GM23338 (cell line): ENCODE data around the gene COL2A1.

Source experiments
- EZH2 ChIP-seq: fragments of 200-600 bp; sonication (generic); IDR thresholded peaks from one replicate; pipeline ENCODE4 v1.8.0; 2017; ENCODE audit warnings: antibody characterized with exemption, mild to moderate bottlenecking, low read depth; ENCODE audit not compliant: unreplicated experiment
- EZH2phosphoT487 ChIP-seq: fragments of 200-600 bp; sonication (generic); IDR thresholded peaks from one replicate; pipeline ENCODE4 v1.8.1; 2018; ENCODE audit warnings: antibody characterized with exemption; ENCODE audit not compliant: unreplicated experiment
- JUNB ChIP-seq: IDR thresholded peaks from one replicate; pipeline ENCODE4 v1.6.1; 2016; ENCODE audit warnings: antibody characterized with exemption; ENCODE audit not compliant: unreplicated experiment
- POLR2AphosphoS5 ChIP-seq: IDR thresholded peaks from 2 replicates; pipeline ENCODE4 v1.6.1; 2016; ENCODE audit warnings: antibody characterized with exemption, low read depth
- ZNF114 ChIP-seq: fragments of 250-450 bp; sonication (Bioruptor Pico); IDR thresholded peaks from 2 replicates; pipeline ENCODE4 v1.5.0; 2020; ENCODE audit warnings: mild to moderate bottlenecking, moderate library complexity
- ZNF331 ChIP-seq: fragments of 250-450 bp; sonication (Bioruptor Pico); IDR thresholded peaks from 2 replicates; pipeline ENCODE4 v1.5.0; 2020; ENCODE audit warnings: low read depth, mild to moderate bottlenecking, moderate library complexity
- TF ChIP-seq, protein P1 (sequence below), 2 experiments: fragments of 200-600 bp in 1 of 2; sonication (generic) in 1 of 2; conservative IDR thresholded peaks; 2 replicates each; pipeline versions ENCODE4 v1.5.1 to v1.6.1; 2016 to 2017; ENCODE audit warnings: antibody characterized with exemption in 2 of 2, low read depth in 2 of 2, mild to moderate bottlenecking in 2 of 2, moderate library complexity in 1 of 2
- TF ChIP-seq, protein P2 (sequence below): IDR thresholded peaks from one replicate; pipeline ENCODE4 v1.6.1; 2018; ENCODE audit warnings: antibody characterized with exemption; ENCODE audit not compliant: unreplicated experiment
- TF ChIP-seq, protein P3 (sequence below): IDR thresholded peaks from 2 replicates; pipeline ENCODE4 v1.6.1; 2016; ENCODE audit warnings: antibody characterized with exemption

DNA sequence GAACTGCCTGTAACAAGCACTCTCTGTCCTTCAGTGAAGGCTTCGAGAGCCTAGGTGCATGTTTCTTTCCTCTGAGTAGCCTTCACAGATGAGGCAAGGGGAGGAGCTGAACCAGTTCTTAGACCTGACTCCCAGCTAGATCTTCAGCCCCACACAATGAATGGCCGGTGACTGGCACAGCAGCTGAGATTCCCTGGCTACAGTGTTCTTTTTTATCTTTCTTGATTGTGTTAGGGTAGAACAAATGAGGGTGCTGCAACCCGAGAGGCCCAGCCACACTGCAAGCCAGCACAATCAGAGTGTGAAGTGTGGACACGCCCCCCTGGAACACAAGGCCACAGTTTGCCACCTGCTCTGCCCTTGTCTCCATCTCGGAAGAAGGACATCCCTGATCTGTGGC lies 19.1 kb upstream of the COL2A1 start:
- TF ChIP-seq POLR2AphosphoS5 (no peak), JUNB (no peak), EZH2 (no peak), EZH2phosphoT487 (no peak), ZNF331 (CRISPR knock-in tag) (no peak), ZNF114 (CRISPR knock-in tag) (no peak)
- TF ChIP-seq, protein P1, sequence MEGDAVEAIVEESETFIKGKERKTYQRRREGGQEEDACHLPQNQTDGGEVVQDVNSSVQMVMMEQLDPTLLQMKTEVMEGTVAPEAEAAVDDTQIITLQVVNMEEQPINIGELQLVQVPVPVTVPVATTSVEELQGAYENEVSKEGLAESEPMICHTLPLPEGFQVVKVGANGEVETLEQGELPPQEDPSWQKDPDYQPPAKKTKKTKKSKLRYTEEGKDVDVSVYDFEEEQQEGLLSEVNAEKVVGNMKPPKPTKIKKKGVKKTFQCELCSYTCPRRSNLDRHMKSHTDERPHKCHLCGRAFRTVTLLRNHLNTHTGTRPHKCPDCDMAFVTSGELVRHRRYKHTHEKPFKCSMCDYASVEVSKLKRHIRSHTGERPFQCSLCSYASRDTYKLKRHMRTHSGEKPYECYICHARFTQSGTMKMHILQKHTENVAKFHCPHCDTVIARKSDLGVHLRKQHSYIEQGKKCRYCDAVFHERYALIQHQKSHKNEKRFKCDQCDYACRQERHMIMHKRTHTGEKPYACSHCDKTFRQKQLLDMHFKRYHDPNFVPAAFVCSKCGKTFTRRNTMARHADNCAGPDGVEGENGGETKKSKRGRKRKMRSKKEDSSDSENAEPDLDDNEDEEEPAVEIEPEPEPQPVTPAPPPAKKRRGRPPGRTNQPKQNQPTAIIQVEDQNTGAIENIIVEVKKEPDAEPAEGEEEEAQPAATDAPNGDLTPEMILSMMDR (conservative IDR thresholded peaks at IDR 0.05; ENCODE audit: low read depth in 2 of 2), result no peak
- TF ChIP-seq, protein P2, sequence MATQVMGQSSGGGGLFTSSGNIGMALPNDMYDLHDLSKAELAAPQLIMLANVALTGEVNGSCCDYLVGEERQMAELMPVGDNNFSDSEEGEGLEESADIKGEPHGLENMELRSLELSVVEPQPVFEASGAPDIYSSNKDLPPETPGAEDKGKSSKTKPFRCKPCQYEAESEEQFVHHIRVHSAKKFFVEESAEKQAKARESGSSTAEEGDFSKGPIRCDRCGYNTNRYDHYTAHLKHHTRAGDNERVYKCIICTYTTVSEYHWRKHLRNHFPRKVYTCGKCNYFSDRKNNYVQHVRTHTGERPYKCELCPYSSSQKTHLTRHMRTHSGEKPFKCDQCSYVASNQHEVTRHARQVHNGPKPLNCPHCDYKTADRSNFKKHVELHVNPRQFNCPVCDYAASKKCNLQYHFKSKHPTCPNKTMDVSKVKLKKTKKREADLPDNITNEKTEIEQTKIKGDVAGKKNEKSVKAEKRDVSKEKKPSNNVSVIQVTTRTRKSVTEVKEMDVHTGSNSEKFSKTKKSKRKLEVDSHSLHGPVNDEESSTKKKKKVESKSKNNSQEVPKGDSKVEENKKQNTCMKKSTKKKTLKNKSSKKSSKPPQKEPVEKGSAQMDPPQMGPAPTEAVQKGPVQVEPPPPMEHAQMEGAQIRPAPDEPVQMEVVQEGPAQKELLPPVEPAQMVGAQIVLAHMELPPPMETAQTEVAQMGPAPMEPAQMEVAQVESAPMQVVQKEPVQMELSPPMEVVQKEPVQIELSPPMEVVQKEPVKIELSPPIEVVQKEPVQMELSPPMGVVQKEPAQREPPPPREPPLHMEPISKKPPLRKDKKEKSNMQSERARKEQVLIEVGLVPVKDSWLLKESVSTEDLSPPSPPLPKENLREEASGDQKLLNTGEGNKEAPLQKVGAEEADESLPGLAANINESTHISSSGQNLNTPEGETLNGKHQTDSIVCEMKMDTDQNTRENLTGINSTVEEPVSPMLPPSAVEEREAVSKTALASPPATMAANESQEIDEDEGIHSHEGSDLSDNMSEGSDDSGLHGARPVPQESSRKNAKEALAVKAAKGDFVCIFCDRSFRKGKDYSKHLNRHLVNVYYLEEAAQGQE, result no peak
- TF ChIP-seq, protein P3, sequence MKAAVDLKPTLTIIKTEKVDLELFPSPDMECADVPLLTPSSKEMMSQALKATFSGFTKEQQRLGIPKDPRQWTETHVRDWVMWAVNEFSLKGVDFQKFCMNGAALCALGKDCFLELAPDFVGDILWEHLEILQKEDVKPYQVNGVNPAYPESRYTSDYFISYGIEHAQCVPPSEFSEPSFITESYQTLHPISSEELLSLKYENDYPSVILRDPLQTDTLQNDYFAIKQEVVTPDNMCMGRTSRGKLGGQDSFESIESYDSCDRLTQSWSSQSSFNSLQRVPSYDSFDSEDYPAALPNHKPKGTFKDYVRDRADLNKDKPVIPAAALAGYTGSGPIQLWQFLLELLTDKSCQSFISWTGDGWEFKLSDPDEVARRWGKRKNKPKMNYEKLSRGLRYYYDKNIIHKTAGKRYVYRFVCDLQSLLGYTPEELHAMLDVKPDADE, result no peak
